Spleen (tissue), 7 donors: ENCODE data around the gene OVAAL.

ENCODE experiments used
- CTCF ChIP-seq, 11 experiments: fragments of 200-600 bp in 7 of 11; fragments of 450-650 bp in 4 of 11; sonication (generic) in 4 of 11; IDR thresholded peaks in 8 of 11; conservative IDR thresholded peaks in 3 of 11; 1 replicate in 7 of 11; 2 replicates in 4 of 11; pipeline versions ENCODE4 v1.4.0 to v1.8.0; 2016 to 2021; ENCODE audit warnings: antibody characterized with exemption in 11 of 11, inconsistent platforms in 4 of 11, mild to moderate bottlenecking in 1 of 11
- POLR2A ChIP-seq, 3 donors: fragments of 450-650 bp; IDR thresholded peaks; one replicate each; pipeline ENCODE4 v1.5.1; 2017; ENCODE audit warnings: antibody characterized with exemption in 3 of 3, mild to moderate bottlenecking in 1 of 3
- POLR2AphosphoS5 ChIP-seq, 3 donors: sonication (generic); formaldehyde crosslinking; IDR thresholded peaks; one replicate each; pipeline ENCODE4 v1.5.1; 2017; ENCODE audit warnings: antibody characterized with exemption in 3 of 3
- donor health status: DM: no; HTN: no; CAD: no; lungs with moderate emphysema.
- donor health status: DM: no; HTN: no; CAD: no.
- donor health status: DM: no; HTN: no; CAD: no.

GRCh38 chr1:180571060-180571831 is 12.5 kb downstream of the OVAAL start:
- TF ChIP-seq CTCF (IDR thresholded peaks at IDR 0.05 in 8 of 11, conservative IDR thresholded peaks at IDR 0.05 in 3 of 11) (no peak), POLR2AphosphoS5 (IDR thresholded peaks at IDR 0.05) (no peak), POLR2A (IDR thresholded peaks at IDR 0.05) (no peak)
